Measurements from ENCODE around the gene CA5B.
"Not testable (repeated sequence)": the region's sequence is repeated elsewhere in the genome, so short reads cannot be mapped to it uniquely, and the experiment has no call there.

CA5B gene

DNA sequence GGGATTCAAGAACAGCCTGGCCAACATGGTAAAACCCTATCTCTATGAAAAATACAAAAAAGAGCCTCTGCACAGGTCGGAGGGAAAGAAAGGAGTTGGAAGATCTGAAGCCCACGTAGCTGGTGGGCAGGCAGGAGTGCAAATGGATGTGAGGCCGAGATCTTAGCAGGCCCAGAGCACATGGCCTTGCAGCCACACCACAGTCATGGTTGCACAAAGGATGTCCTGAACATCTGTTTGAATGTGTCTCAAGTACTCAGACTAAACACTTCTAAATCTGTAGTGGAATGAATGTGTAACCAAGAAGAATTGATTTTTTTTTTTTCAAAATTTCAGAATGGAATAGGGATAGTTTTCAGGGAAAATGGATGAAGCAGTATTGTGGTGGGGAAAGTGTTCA is 10.8 kb downstream of the CA5B start:
- no peak for DNase-seq

DNA sequence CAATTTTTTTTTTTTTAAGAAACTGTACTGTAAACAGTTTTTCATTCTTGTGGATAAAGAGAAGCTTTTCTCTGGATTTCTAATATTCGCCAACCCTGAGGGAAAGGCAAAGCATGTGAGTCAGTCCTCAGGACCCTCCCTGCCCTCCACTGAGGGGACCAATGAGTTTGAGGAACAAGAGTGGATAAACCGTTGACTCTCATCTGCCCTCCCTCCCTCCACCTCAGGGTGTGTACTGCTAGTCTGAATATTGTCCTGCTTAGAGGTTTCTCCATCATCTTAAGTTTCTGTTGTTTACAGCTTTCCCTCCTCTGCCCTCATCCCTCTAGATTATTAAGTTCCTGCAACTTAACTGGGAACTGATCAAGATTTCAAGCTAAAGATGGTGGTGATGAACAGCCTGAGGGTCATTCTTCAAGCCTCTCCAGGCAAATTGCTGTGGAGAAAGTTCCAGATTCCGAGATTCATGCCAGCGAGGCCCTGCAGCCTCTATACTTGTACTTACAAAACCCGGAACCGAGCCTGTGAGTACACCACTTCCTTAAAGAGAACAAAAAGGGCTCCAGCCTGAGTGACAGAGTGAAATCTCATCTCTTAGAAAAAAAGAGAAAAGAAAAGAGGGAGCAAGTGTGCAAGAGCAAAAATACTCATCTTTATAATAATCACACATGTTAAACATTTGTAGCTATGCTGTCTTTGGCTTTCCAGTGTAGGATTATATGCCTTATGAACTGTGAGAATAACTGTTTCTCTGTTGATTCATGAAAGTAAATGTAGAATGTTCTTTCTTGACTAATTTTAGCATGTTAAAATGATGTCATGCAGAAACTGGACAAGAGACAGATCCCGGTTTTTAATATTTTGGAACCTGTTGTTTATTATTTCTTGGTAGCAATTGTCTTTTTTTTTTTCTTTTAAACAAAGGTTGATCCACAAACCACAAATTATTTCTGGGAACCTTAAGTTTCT is 11.9 kb downstream of the CA5B start:
- peak; percentile 58 for DNase-seq

DNA sequence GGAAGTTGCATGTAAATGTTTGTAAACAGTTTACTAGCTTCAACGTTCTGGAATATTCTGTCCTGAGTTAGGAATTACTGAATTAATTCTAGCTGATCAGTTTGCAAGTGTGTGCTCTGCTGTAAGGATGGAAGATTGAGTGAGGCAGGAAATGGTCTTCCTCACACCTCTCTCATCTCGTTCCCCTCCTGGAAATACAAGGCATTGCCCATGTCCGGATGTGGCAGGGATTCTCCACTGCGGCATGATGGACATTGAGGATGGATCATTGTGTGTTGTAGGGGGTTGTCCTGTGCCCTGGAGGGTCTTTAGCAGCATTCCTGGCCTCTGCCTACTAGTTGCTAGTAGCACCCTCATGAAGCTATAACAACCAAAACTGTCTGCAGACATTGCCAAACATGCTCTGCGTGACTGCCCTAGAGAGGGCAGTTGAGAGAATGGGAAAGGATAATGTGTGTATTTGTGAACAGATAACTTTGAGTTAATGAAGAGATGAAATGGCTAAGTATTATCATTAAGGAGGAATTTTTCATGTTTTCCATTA is 12.6 kb downstream of the CA5B start:
- DNase-seq: peak; percentile 47

DNA sequence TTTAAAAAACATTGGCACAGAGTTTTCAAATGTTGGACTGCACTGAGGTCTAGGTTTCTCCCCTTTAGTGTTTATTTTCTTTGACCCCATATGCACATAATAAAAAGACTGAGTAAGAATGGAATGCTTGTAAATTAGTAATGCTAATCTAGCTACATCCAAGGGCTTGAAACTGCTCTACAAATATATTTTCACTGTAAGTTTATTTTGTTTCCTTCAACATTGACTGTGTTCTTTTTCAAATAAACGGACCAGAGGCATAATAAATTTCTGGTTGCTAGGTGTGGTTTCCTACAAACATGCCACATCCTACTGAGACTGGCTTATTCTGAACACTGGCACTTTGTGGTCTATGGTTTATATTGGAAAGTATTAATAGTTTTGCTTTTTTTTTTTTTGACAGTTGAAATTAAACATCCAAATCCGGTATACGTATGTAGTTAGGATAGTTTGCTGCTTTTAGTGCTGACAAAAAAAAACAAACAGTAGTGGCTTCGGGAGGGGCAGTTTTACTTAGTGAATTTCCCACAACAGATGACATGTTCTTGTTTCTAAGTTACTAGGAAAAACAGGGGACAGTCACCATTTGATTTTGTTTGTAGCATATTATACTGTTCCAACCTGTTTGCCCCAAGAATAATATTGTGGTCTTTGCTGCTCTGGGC is 13.2 kb downstream of the CA5B start:
- peak; percentile 86 for DNase-seq

DNA sequence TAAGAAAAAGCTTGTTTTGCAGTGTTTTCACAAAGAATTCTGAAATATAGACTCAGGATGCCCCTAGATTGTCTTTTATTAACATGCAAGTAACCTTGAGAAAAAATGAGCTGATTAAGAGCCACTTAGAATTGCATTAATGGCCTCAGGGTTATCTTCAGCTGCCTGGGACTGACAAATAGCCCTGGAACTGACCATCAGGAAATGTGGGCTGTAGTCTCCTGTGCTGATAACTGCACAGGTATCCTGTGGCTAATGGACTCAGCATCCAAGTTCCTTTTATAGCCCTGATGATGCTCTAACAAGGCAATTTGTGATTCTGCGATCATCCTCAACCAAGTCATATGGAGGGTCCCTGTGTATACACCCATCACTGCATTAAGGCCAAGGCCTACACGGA is 17.0 kb downstream of the CA5B start:
- no peak for DNase-seq

DNA sequence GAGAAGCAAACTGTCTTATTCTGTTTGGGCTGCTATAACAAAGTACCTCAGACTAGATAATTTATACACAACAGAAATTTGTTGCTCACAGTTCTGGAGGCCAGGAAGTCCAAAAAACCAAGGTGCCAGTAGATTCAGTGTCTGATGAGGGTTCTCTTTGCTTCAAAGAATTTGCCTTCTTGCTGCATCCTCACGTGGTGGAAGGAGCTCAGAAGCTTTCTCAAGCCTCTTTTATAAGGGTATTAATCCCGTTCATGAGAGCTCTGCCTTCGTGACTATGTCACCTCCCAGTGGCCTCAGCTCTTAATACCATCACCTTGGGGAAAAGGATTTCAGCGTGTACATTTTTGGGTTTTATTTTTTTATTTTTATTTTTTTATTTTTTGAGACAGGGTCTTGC is 20.1 kb downstream of the CA5B start:
- DNase-seq: peak; percentile 64

DNA sequence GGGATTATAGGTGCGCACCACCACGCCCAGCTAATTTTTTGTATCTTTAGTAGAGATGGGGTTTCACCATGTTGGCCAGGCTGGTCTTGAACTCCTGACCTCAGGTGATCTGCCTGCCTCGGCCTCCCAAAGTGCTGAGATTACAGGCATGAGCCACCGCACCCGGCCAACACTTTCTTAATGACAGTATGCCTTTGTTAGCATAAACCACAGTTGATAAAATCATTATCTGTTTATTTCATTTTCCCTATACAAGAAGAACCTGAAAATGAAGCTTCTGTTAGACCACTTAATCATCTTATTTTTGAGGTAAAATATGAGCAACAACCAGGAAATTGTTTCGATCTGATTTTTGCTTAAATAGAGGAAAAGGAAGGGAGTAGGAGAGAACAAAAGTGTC is 21.8 kb downstream of the CA5B start:
- not testable (repeated sequence) for DNase-seq

DNA sequence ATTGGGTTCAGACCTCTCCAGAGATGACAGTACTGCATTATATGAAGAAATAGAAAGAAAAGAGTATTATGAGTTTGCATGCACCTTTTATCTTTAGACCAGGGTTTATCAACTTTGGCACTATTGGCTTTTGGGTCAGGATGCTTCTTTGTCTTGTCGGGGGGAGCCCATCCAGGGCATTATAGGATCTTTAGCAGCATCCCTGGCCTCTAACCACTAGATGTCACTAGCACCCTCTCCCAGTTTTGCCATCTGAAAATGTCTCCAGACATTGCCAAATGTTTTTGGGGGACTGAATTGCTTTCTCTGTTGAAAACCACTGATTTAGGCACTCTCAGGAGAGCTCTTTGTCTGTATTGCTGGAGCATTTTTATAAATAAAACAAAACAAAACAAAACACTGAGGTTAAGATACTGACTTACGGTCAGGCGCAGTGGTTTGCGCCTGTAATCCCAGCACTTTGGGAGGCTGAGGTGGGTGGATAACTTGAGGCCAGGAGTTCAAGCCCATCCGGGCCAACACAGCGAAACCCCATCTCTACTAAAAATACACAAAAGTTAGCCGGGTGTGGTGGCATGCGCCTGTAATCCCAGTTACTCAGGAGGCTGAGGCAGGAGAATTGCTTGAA is 23.6 kb downstream of the CA5B start:
- peak; percentile 58 for DNase-seq

DNA sequence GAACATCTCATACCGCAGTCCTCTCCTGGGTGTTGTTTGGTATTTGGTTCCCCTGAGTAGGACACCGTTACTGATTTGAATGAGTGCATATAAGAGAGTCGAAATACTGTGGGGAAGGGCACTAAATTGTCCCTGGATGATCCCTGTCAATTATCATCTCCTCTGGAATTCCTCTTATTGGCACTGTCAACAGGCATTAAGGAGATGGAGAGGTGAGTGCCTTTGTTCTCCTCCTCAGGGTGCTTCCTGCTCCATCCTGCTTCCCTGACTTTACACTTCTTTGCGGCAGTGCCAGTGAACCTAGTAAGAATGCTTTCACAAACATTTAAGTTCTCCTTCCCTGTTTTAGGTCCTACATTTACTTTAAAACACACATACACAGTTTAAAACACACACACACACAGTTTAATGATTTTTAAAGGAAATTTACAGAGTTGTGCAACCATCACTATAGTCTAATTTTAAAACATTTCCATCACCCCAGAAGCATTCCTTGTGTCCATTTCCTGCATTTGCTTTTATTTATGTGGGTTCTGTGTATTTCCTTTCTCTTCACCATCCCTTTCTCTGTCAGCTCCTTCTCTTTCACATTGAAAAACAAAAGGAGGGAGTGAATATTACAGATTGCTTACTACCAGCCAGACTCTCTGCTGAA is 31.4 kb downstream of the CA5B start:
- DNase-seq: no peak

DNA sequence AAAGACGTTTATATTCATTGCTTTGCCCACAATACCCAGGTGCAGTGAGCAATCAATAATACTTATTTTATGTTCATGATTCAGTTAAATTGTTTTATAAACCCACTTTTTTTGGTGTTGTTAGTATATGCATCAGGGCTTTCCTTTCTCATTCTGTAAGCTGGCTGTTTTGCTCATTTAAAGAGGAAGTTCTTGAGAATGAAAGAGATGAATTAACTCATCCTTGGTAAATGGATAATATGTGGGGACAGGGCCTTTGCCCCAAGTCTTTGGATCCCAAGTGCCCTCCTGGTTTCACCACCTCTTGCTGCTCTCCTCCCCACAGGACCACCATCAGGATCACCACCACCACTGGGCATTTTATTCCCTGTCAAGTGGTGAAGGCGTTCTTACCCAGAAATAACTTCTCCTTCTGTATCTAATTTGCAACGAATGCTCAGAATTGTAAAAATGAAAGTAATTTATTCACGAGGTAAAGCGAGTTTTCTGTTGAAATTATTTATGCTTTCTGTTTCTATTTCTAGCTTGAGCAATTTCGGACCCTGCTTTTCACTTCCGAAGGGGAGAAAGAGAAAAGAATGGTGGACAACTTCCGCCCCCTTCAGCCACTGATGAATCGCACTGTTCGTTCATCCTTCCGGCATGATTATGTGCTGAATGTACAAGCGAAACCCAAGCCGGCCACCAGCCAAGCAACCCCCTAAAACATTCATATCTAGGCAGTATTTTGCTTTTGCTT is 44.1 kb downstream of the CA5B start:
- peak; percentile 52 for DNase-seq

DNA sequence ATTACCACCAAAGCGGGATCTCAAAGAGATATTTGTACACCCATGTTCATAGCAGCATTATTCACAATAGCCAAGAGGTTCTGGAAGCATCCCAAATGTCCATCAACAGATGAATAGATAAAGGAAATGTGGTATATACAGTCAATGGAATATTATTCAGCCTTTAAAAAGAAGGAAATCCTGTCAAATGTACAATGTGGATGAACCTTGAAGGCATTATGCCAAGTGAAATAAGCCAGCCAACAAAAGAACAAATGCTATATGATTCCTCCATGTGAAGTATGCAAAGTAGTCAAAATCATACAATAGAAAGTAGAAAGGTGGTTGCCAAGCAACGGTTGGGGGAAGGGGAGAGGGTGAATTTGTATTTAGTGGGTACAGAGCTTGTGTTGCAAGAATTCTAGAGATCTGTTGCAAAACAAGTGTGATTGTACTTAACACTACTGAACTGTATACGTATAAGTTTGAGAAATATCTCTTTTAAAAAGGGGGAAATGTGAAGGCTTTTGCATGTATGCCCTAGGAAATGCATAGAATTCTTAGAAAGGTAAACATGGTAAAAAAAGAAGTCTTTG is 47.2 kb downstream of the CA5B start:
- no peak for DNase-seq

DNA sequence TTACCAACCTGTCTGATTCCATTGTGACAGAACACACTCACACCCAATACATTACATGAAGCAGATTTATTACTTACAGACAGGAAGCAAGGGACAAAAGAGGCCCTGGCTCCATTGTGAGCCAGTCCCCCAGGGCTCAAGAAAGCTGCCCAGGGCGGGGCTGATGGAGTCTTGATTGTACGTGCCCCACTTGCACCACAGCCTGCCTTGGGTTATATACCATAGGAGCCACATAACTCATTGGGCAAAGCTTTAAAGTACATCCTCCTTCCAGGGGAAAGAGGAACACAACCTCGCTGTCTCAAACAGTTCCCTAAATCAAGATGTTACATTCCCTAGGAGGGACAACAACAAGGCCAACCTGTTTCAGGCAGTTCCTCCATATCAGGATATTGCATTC is 48.8 kb downstream of the CA5B start:
- DNase-seq: no peak

DNA sequence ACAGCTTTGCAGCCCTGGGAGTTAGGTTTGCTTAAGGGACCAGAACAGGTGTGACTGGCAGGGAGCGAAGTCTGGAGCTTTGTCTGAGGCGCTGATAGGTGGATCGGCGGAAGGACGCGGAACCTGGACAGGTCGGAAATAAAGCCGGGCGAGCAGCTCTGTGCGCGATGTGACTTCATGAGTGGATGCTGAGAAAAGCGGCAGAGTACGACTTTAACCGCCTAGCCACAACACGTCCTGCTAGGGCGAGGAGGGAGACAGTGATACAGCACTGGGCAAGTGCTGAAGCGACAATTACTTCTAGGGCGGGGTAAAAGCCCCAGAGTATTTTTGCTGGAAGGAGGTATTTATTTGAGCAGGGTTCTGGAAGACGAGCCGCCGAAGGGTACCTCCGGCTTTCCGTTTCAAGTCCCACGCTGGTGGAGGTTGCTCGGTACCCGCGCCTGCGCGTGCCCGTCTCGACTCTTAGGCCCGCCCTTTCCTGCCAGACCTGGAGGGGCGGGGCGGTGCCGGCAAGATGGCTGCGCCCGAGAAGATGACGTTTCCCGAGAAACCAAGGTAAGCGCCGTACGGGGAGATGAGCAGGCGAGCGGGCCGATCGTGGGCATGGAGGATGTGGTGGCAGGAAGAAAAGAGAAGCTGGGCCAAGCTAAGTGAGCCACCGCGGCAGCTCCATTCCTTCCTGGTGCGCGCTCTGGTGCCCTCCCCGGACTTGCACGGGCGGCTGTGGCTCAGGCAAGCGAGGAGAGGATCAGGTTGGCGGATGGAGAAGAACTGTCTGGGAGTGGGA is 52.1 kb downstream of the CA5B start, which contains the start of gene ZRSR2:
ZRSR2 (plus strand) TSS at position 506 of the 790 bp plus-strand sequence; CDS start at position 518, 12 bp downstream.
- peak; percentile 88 for DNase-seq

DNA sequence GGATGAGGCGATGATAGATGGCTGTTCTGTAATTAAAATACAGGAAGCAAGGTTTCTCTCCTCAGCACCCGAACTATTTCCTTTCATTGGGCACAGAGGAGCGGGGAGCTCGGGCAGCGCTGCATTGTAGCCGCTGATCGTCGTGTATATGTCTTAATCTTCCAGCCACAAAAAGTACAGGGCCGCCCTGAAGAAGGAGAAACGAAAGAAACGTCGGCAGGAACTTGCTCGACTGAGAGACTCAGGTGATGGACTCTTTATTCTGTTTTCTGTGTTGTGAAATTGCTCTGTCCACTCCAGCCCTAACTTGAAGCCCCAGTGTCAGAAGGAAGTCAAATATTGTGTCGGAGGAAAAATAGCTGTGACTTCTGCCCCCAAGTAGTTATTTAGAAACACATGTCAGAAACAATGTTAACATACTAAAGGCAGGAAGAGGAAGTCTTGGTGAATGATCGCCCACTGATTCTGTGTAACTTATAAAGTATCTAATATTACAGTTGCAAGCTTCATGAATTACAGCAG is 52.8 kb downstream of the CA5B start:
- DNase-seq: no peak

DNA sequence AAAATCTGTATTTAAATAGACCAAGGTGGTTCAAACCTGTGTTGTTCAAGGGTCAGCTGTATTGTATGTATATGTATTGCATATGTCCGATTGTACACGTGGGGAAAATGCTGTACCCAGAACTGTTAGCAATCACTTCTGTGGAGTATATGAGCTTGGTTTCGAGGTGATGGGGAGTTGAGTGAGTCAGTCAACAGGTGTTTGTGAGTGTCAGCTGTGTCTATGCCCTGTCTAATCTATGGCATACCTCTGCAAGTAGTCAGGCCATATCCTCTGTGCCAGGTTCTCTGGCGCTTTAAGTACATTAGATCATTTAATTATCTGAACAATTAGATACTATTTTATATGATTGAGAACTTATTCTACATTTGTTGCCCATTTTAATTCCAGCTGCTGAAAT is 59.6 kb downstream of the CA5B start:
- no peak for DNase-seq

DNA sequence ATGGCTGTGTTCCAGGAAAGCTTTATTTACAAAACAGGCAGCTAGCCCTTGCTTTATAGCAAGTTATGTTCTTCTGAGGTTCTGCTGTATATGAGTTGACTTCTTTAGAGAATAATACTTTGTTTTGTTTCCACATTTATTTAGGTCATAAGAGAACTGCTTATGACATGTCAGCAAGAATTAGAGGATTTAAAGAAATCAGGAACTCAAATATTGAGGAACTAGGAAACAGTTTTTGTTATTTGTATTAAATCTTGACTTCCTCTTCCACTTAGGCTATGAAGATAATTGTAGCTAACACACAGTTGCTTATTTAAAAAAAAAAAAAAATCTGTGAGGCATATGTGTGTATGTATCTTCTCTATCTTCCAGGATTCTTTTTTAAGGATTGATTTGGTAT is 66.5 kb downstream of the CA5B start:
- no peak for DNase-seq

DNA sequence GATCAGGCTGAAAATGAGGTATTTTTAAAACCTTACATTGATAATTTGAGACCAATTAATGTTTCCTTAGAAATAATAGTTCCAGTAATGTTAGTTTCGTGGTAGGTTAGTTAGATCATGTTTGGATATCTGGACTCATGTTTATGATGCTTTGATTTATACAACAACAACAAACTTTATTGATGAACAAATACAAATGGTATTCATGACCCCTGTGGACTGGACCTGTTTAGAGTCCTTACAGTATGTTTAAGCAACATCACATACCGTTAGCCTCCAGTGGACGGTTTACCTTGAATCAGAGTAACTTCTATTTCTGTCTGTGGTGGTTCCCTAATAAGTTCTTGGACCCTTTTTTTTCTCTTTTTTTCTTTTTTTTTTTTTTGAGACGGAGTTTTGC is 70.2 kb downstream of the CA5B start:
- no peak for DNase-seq

DNA sequence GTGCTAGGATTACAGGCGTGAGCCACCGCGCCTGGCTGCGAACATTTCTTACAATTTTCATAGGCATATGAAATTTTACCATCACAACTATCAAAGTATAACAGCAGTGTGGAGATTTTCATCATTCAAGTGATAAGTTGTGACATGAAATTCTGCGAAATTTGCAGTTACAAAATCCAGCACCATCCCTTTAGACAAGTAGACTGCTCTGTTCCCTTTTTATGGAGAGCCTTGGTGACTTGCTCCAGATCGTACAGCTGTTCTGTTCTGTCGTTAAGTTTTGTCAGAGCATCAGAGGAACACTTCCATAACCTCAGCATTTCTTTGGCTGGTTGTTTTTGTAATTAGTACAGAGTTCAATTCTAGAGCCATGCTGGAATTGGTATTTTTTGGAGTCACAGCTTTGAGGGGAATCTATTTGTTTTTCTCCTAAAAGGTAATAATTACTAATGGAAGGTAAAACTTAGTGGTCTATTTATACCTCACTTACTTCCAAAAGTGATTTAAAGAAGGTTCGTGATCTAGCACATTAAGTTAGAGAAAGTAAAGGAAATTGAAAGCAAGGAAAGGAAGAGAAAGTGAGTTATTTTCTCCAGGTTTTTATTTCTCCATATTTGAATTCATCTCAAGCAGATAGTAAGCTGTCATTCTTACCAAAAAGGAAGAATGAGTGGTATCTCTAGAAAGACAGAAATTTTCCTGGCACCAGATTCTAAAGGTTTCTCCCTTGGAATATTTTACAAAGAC is 74.3 kb downstream of the CA5B start:
- DNase-seq: no peak

DNA sequence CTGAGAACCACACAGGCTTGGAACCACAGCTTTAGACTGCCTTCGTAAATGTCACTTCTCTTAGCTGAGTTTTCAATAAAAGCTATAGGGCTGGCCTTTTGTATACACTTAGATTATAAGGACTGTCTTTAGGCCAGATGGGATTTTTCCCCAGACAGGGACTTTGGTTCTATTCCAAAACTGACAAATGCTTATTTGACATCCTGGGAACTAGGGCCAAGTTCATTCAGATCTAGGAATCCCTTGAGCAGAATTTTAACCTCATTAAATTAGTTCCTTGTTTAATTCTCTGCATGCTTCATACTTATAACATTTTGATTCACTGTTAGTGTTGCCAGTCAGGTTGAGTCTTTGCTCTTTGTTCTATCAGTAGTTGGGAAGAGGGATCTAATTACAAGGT is 75.3 kb downstream of the CA5B start:
- DNase-seq: no peak

Measured in CD4-positive, alpha-beta T cell treated with Interleukin-21 for 1 hour (primary cell).